Testis (tissue), 3 donors: ENCODE results near the gene TNFAIP8L1. TPM values are rescaled to one million over a fixed set of nuclear protein-coding genes. Genes with fewer than 3 reads are reported as not detected.

ENCODE experiments used
- DNase-seq: peaks from one replicate; pipeline ENCODE4 v3.0.0-alpha.2; 2019
- H3K27ac ChIP-seq, 2 donors: fragments of 200-600 bp; sonication (generic); one replicate each; pipeline ENCODE4 v1.5.1; 2019
- H3K27me3 ChIP-seq: fragments of 200-600 bp; sonication (generic); one replicate; pipeline ENCODE4 v1.5.1; 2019
- H3K36me3 ChIP-seq: fragments of 200-600 bp; sonication (generic); one replicate; pipeline ENCODE4 v1.5.1; 2017; ENCODE audit warnings: low read depth; ENCODE audit errors: missing control alignments
- H3K4me1 ChIP-seq: fragments of 200-600 bp; sonication (generic); one replicate; pipeline ENCODE4 v1.5.1; 2019
- H3K4me3 ChIP-seq, 2 donors: fragments of 200-600 bp; sonication (generic); one replicate each; pipeline ENCODE4 v1.5.1; 2017 to 2019
- H3K9me3 ChIP-seq: fragments of 200-600 bp; sonication (generic); one replicate; pipeline ENCODE4 v1.5.1; 2017
- POLR2A ChIP-seq: fragments of 450-650 bp; IDR thresholded peaks from one replicate; pipeline ENCODE4 v1.6.1; 2017; ENCODE audit warnings: antibody characterized with exemption, mild to moderate bottlenecking, moderate library complexity
- WGBS, 2 donors: methylation state at CpG; one replicate each; pipeline ENCODE4 v1.1.5; 2018; 5-methylcytosine and 5-hydroxymethylcytosine counted together
- intact Hi-C: fragments of 100-400 bp; cut with DNase I; formaldehyde crosslinking; loops from one replicate; pipeline ENCODE4 v1.15.1; 2023; ENCODE audit warnings: low total_unique reads
- polyA plus RNA-seq: library from polyadenylated mRNA; stranded (reverse); fragments of 350-450 nt; fragmentation: Illumina TruSeq; extraction: RNeasy Lipid Tissue Mini Kit (QIAGEN cat#74804); gene quantifications from one replicate; pipeline ENCODE4 v1.2.3, GENCODE V29; 2014; ENCODE audit warnings: low read depth, low replicate concordance; ENCODE audit not compliant: insufficient read depth
- total RNA-seq, 2 donors: library from RNA; depleted of rRNA; stranded (reverse); fragments of >200 nt; gene quantifications; one replicate each; pipeline ENCODE4 v1.2.3, GENCODE V29; 2016
- TF ChIP-seq, protein P1 (sequence below), 3 experiments: fragments of 450-650 bp in 2 of 3; fragments of 200-600 bp in 1 of 3; sonication (generic) in 1 of 3; IDR thresholded peaks; one replicate each; pipeline ENCODE4 v1.5.1; 2016 to 2019; ENCODE audit warnings: antibody characterized with exemption in 3 of 3, mild to moderate bottlenecking in 2 of 3, moderate library complexity in 1 of 3

Gene TNFAIP8L1
- total and polyA plus RNA-seq, 3 donors from 2014 or later: 9.7 to 15.9 (median 13.4) TPM

DNA sequence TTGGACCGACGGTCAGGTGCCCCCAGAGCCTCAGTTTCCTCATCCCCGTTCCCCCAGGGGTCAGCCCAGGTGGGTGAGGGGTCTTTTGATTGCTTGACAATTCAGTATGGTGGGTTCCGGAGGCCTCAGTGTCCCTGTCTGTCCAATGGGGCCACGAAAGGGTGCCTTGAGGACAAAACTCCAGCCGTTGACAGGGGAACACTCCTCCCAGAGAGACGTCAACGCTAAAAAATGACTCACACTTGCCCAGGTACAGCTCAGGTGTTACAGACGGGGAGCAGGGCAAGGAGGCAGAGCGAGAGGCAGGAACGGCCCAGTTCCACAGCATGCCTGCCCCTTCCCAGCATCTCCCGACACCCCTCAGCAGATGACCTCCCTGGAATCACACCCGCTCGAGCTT lies 1.8 kb downstream of the TNFAIP8L1 start:
- 84 to 86% methylated on average over 11 to 14 of the region's 14 CpGs for WGBS, 2 donors
- Histone ChIP-seq H3K9me3 (no peaks in the 10 kb centered on the region), H3K27me3 (no peaks in the 10 kb centered on the region), H3K4me1 (peaks cover 13% of the 10 kb centered on the region), H3K36me3 (no peaks in the 10 kb centered on the region), H3K27ac (no peak overlapping the region), H3K4me3 (no peak overlapping the region)
- DNase-seq: no peak
- TF ChIP-seq, protein P1, sequence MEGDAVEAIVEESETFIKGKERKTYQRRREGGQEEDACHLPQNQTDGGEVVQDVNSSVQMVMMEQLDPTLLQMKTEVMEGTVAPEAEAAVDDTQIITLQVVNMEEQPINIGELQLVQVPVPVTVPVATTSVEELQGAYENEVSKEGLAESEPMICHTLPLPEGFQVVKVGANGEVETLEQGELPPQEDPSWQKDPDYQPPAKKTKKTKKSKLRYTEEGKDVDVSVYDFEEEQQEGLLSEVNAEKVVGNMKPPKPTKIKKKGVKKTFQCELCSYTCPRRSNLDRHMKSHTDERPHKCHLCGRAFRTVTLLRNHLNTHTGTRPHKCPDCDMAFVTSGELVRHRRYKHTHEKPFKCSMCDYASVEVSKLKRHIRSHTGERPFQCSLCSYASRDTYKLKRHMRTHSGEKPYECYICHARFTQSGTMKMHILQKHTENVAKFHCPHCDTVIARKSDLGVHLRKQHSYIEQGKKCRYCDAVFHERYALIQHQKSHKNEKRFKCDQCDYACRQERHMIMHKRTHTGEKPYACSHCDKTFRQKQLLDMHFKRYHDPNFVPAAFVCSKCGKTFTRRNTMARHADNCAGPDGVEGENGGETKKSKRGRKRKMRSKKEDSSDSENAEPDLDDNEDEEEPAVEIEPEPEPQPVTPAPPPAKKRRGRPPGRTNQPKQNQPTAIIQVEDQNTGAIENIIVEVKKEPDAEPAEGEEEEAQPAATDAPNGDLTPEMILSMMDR (IDR thresholded peaks at IDR 0.05): no peak
- TF ChIP-seq POLR2A: no peak
- intact Hi-C loops: no loop called here

DNA sequence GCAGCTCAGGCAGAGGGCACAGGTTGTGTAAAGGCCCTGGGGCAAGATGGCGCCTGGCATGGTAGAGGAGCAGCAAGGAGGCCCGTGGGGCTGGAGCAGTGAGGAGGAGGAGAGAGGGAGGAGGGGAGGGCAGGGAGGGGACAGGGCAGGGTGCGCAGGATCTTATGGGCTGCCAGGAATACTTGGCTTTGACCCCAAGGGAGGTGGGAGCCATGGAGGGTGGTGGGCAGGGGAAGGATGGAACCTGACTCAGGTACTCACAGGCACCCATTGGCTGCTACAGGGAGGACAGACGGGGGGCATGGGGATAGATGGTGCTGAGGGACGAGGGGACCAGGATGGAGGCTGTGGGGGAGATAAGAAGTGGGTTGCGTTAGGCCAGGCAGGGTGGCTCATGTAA lies 3.3 kb downstream of the TNFAIP8L1 start:
- no peak overlapping the region for H3K27ac ChIP-seq
- no peak for TF ChIP-seq POLR2A
- TF ChIP-seq, protein P1 (IDR thresholded peaks at IDR 0.05): no peak
- H3K36me3 ChIP-seq: no peaks in the 10 kb centered on the region
- H3K9me3 ChIP-seq: no peaks in the 10 kb centered on the region
- no peak overlapping the region for H3K4me3 ChIP-seq
- no peak for DNase-seq
- intact Hi-C loops: no loop called here
- no peaks in the 10 kb centered on the region for H3K27me3 ChIP-seq
- H3K4me1 ChIP-seq: peaks cover 13% of the 10 kb centered on the region
- 87% methylated on average over 6 of the region's 6 CpGs for WGBS, 2 donors

DNA sequence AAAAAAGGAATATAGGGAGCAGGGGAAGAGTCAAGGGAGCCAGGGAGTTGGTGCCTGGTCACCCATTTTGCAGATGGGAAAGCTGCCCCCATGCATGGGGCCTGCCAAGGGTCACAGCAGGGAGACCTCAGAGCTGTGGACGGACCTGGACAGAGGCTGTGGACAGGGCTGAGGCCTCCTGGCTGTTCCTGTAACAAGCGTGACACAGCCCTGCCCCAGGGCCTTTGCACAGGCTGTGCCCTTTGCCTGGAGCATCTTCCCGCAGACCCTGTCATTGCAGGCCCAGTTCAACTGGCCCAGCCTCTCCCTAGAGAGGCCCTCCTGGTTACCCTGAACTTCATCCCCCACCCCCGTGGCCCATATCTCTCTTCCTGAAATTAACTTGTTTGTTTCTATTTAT lies 6.4 kb downstream of the TNFAIP8L1 start:
- DNase-seq: no peak
- Histone ChIP-seq H3K27me3 (no peaks in the 10 kb centered on the region), H3K4me3 (no peak overlapping the region), H3K4me1 (peaks cover 6% of the 10 kb centered on the region), H3K9me3 (no peaks in the 10 kb centered on the region), H3K36me3 (no peaks in the 10 kb centered on the region), H3K27ac (no peak overlapping the region)
- TF ChIP-seq POLR2A: no peak
- TF ChIP-seq, protein P1 (IDR thresholded peaks at IDR 0.05): no peak
- WGBS, 2 donors: 58 to 74% methylated on average over 2 to 4 of the region's 4 CpGs
- intact Hi-C loops: no loop called here

DNA sequence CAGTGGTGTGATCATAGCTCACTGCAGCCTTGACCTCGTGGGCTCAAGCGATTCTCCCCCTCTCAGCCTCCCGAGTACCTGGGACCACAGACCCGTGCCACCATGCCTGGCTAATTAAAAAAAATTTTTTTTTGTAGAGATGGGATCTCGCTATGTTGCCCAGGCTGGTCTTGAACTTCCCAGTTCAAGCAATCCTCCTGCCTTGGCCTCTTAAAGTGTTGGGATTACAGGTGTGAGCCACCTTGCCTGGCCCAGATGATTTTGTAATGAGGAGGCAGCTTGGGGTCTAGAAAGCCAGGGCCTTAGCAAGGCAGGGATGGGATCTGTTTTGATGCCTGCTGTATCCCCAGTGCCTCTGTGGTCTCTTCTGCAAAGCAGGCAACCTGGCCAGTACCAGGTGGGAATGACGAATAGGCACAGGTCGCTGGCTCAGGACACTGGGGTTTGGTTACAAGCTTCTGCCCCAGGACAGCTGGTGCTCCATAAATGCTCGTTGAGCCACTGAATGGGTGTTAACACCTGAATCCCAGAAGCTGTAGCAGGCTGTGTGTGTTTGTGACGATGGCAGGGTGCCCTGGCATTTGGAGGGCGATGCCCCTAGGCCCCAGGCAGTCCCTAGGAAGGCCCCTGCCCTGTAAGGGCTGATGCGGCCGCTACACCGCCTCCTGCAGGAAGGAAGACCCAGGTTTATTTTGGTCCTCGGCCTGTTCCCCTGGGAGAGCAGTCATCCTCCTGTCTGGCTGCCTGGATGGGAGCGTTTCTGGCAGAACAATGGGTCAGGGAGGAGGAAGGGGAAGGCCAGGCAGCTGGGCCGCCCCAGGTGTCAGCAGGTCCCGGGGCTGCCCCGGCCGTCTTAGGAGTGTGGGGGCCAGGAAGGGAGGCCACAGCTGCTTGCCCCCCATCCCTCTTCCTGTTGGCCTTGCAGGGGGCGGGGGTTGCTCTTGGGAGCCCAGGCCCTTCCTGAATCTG lies 8.6 kb downstream of the TNFAIP8L1 start:
- DNase-seq: peak; percentile 30
- H3K27me3 ChIP-seq: no peaks in the 10 kb centered on the region
- intact Hi-C loops: no loop called here
- no peak overlapping the region for H3K4me3 ChIP-seq
- 60 to 64% methylated on average over 10 to 19 of the region's 20 CpGs for WGBS, 2 donors
- TF ChIP-seq, protein P1 (IDR thresholded peaks at IDR 0.05): peak in 1 of 3 experiments; percentile 17
- no peak for TF ChIP-seq POLR2A
- peak overlapping the region in 1 of 2 donors; percentile 30 for H3K27ac ChIP-seq
- H3K36me3 ChIP-seq: no peaks in the 10 kb centered on the region
- H3K4me1 ChIP-seq: peaks cover 6% of the 10 kb centered on the region
- no peaks in the 10 kb centered on the region for H3K9me3 ChIP-seq
